ENCODE results near the gene SECISBP2L.

SECISBP2L gene

DNA sequence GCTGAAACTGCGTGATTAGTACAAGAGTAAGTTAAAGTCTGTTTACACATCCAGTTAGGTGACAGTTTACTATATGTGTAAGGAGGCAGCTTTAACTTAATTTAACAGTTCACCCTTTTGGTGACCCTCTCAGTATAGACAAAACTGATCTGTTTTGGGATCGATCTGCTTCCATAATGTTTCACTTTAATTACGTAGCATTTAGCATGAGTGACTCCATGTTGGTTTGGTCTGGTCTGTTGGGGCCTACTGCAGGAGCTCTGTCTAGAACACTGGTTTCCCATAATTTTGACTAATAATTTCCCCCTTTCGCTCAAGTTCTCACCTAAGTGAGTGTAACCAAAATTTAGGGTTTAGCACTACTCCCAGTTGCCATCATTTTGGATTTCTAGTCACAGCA is 6.4 kb upstream of the SECISBP2L start:
- Histone ChIP-seq H3K9ac (ENCODE audit: low read length) (no peak overlapping the region), H3K4me1 (ENCODE audit: low read length) (no peaks in the 10 kb centered on the region), H4K20me1 (ENCODE audit: insufficient read depth, low read length) (no peaks in the 10 kb centered on the region), H2AFZ (ENCODE audit: low read depth, low read length) (no peak overlapping the region), H3K9me3 (ENCODE audit: insufficient read depth, low read length) (no peaks in the 10 kb centered on the region), H3K79me2 (ENCODE audit: low read length) (no peaks in the 10 kb centered on the region), H3K4me2 (ENCODE audit: low read length) (no peak overlapping the region), H3K27ac (ENCODE audit: low read length) (no peak overlapping the region), H3K36me3 (replicated peaks; ENCODE audit: low read depth, low read length) (no peaks in the 10 kb centered on the region), H3K4me3 (ENCODE audit: low read length) (no peak overlapping the region), H3K27me3 (ENCODE audit: low read depth, low read length) (no peaks in the 10 kb centered on the region)
- TF ChIP-seq EZH2phosphoT487 (IDR thresholded peaks at IDR 0.05; ENCODE audit: low read depth) (no peak), CTCF (IDR thresholded peaks at IDR 0.05; ENCODE audit: low read depth, low read length) (no peak)

DNA sequence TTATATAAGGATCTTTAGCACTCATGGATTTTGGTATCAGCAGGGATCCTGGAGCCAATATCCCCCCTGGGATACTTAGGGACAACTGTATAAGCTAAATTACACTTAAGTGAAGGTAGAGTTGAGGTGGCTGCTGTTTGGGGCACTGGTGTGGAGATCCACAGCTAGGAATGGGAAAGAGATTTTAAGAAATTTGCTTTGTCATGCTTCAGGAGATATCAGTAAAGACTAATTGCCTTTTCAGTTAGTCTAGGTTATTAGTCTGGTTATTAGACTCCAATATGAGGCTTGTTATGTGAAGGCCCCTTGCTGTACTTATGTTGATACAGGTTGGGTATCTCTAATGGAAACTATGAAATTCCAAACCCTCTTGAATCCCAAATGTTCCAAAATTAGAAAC is 1.2 kb upstream of the SECISBP2L start:
- Histone ChIP-seq H3K4me3 (ENCODE audit: low read length) (no peak overlapping the region), H3K9ac (ENCODE audit: low read length) (no peak overlapping the region), H3K36me3 (replicated peaks; ENCODE audit: low read depth, low read length) (no peaks in the 10 kb centered on the region), H3K9me3 (ENCODE audit: insufficient read depth, low read length) (no peaks in the 10 kb centered on the region), H3K4me2 (ENCODE audit: low read length) (peak overlapping the region; percentile 81), H3K27ac (ENCODE audit: low read length) (no peak overlapping the region), H2AFZ (ENCODE audit: low read depth, low read length) (peak overlapping the region; percentile 96; the same call in 1 of the 2 replicates), H3K4me1 (ENCODE audit: low read length) (peaks cover 20% of the 10 kb centered on the region), H4K20me1 (ENCODE audit: insufficient read depth, low read length) (peaks cover 15% of the 10 kb centered on the region; the same call in 1 of the 2 replicates), H3K79me2 (ENCODE audit: low read length) (peaks cover 34% of the 10 kb centered on the region), H3K27me3 (ENCODE audit: low read depth, low read length) (no peaks in the 10 kb centered on the region)
- TF ChIP-seq EZH2phosphoT487 (IDR thresholded peaks at IDR 0.05; ENCODE audit: low read depth), result no peak
- TF ChIP-seq CTCF (IDR thresholded peaks at IDR 0.05; ENCODE audit: low read depth, low read length), result no peak

GRCh38 chr15:49045751-49046219 is 461 bp downstream of the SECISBP2L start:
- no peak for TF ChIP-seq EZH2phosphoT487 (IDR thresholded peaks at IDR 0.05; ENCODE audit: low read depth)
- no peak for TF ChIP-seq CTCF (IDR thresholded peaks at IDR 0.05; ENCODE audit: low read depth, low read length)
- Histone ChIP-seq H3K9me3 (ENCODE audit: insufficient read depth, low read length) (no peaks in the 10 kb centered on the region), H3K27me3 (ENCODE audit: low read depth, low read length) (no peaks in the 10 kb centered on the region), H3K4me2 (ENCODE audit: low read length) (peak overlapping the region; percentile 68), H3K4me1 (ENCODE audit: low read length) (peaks cover 20% of the 10 kb centered on the region), H3K27ac (ENCODE audit: low read length) (peak overlapping the region; percentile 72), H4K20me1 (ENCODE audit: insufficient read depth, low read length) (peaks cover 31% of the 10 kb centered on the region; the same call in 1 of the 2 replicates), H3K9ac (ENCODE audit: low read length) (peak overlapping the region; percentile 81), H3K79me2 (ENCODE audit: low read length) (peaks cover 50% of the 10 kb centered on the region), H3K4me3 (ENCODE audit: low read length) (peak overlapping the region; percentile 96), H2AFZ (ENCODE audit: low read depth, low read length) (peak overlapping the region; percentile 4; the same call in 1 of the 2 replicates), H3K36me3 (replicated peaks; ENCODE audit: low read depth, low read length) (no peaks in the 10 kb centered on the region)

- H4K20me1 ChIP-seq (ENCODE audit: insufficient read depth, low read length), result peaks cover 31% of the 10 kb centered on the region; the same call in 1 of the 2 replicates
- H3K9ac ChIP-seq (ENCODE audit: low read length), result peak overlapping the region; percentile 81
- no peaks in the 10 kb centered on the region for H3K9me3 ChIP-seq (ENCODE audit: insufficient read depth, low read length)
- peak overlapping the region; percentile 4; the same call in 1 of the 2 replicates for H2AFZ ChIP-seq (ENCODE audit: low read depth, low read length)
- H3K4me2 ChIP-seq (ENCODE audit: low read length), result peak overlapping the region; percentile 68
- peak overlapping the region; percentile 72 for H3K27ac ChIP-seq (ENCODE audit: low read length)
- peak overlapping the region; percentile 96 for H3K4me3 ChIP-seq (ENCODE audit: low read length)
- H3K79me2 ChIP-seq (ENCODE audit: low read length), result peaks cover 53% of the 10 kb centered on the region
- peaks cover 20% of the 10 kb centered on the region for H3K4me1 ChIP-seq (ENCODE audit: low read length)
- no peaks in the 10 kb centered on the region for H3K27me3 ChIP-seq (ENCODE audit: low read depth, low read length)
- H3K36me3 ChIP-seq (replicated peaks; ENCODE audit: low read depth, low read length), result no peaks in the 10 kb centered on the region
- TF ChIP-seq EZH2phosphoT487 (IDR thresholded peaks at IDR 0.05; ENCODE audit: low read depth) (no peak), CTCF (IDR thresholded peaks at IDR 0.05; ENCODE audit: low read depth, low read length) (no peak)
These were observed 1.3 kb downstream of the SECISBP2L start for GRCh38 chr15:49044766-49045606.

All from OCI-LY3 (cell line).